K562 (cell line): Measurements from ENCODE around the gene SEMA4F. TPM values are rescaled to one million over a fixed set of nuclear protein-coding genes. Genes with fewer than 3 reads are reported as not detected.

Experiments
- ATAC-seq: fragments of 200-7000 bp; cut with Tn5 transposase; 3 replicates; pipeline ENCODE4 v1.9.1; 2020; ENCODE audit warnings: moderate library complexity
- BruUV-seq: library from RNA; stranded (reverse); fragments of 400-500 nt; replicated peaks from 2 replicates; lab custom pipeline; 2021; lab: Mats Ljungman, UMichigan
- CTCF ChIA-PET: fragments of 300-600 bp; formaldehyde crosslinking; extraction: SDS; loops from one replicate; lab custom pipeline; 2021; ENCODE audit warnings: low intra/inter-chr PET ratio; lab: Yijun Ruan, JAX
- POLR2A ChIA-PET: fragments of 300-600, 350-650 bp; sonication (Branson Sonifier 250); formaldehyde crosslinking; extraction: SDS; loops from one replicate; lab custom pipeline; 2021; ENCODE audit warnings: antibody characterized with exemption, inconsistent platforms; lab: Yijun Ruan, JAX
- DNase-seq, 4 experiments: peaks; one replicate each; pipeline versions ENCODE4 v3.0.0 to v3.0.0-alpha.2; 2011 to 2018; ENCODE audit warnings: low spot score in 3 of 4, mixed read lengths in 3 of 4; ENCODE audit errors: extremely low read depth in 1 of 4
- FAIRE-seq: peaks from 2 replicates; lab custom pipeline; 2011; peaks lifted over from hg19 to GRCh38; lab: Jason Lieb, UNC
- H2AFZ ChIP-seq: 2 replicates; pipeline ENCODE4 v1.6.0; 2011; ENCODE audit warnings: low read depth, low read length, control low read depth, inconsistent platforms
- H3K27ac ChIP-seq: fragments of 200-600 bp; 3 replicates; pipeline ENCODE4 v1.8.0; 2011; ENCODE audit warnings: low read depth, mild to moderate bottlenecking, control low read depth, inconsistent platforms, low read length, moderate library complexity, mixed read lengths; ENCODE audit errors: extremely low read depth
- H3K27me3 ChIP-seq, 2 experiments: fragments of 300-600 bp in 1 of 2; 2 replicates in 1 of 2; 3 replicates in 1 of 2; pipeline versions ENCODE4 v1.6.0 to v1.8.0; 2011; ENCODE audit warnings: inconsistent platforms in 2 of 2, low read length in 2 of 2, mild to moderate bottlenecking in 1 of 2, mixed read lengths in 1 of 2, moderate library complexity in 1 of 2; ENCODE audit not compliant: control insufficient read depth in 2 of 2, insufficient read depth in 2 of 2
- H3K36me3 ChIP-seq: fragments of 300-600 bp; 3 replicates; pipeline ENCODE4 v1.8.0; 2011; ENCODE audit warnings: mild to moderate bottlenecking, low read length, inconsistent platforms; ENCODE audit not compliant: control insufficient read depth, insufficient read depth
- H3K4me1 ChIP-seq, 2 experiments: fragments of 200-600 bp in 1 of 2; replicated peaks in 1 of 2; 2 replicates in 1 of 2; 3 replicates in 1 of 2; pipeline versions ENCODE4 v1.5.1 to v1.8.0; 2011; ENCODE audit warnings: inconsistent platforms in 2 of 2, low read length in 2 of 2, mild to moderate bottlenecking in 1 of 2, mixed read lengths in 1 of 2, moderate library complexity in 1 of 2; ENCODE audit not compliant: control insufficient read depth in 2 of 2, insufficient read depth in 2 of 2
- H3K4me2 ChIP-seq: 2 replicates; pipeline ENCODE4 v1.6.1; 2011; ENCODE audit warnings: low read length, control low read depth, inconsistent platforms, mixed read lengths; ENCODE audit not compliant: insufficient read depth
- H3K4me3 ChIP-seq: fragments of 200-600 bp; sonication (generic), shearing (Covaris generic); 2 replicates; pipeline ENCODE4 v1.5.1; 2016; ENCODE audit warnings: control low read depth, inconsistent platforms
- H3K79me2 ChIP-seq: fragments of 200-600 bp; 3 replicates; pipeline ENCODE4 v1.8.0; 2011; ENCODE audit warnings: low read length, inconsistent platforms; ENCODE audit not compliant: control insufficient read depth, insufficient read depth
- H3K9ac ChIP-seq, 2 experiments: 2 replicates each; pipeline versions ENCODE4 v1.6.0 to v1.6.1; 2011; ENCODE audit warnings: low read depth in 2 of 2, low read length in 2 of 2, control low read depth in 1 of 2, inconsistent platforms in 1 of 2, mild to moderate bottlenecking in 1 of 2, mixed read lengths in 1 of 2; ENCODE audit not compliant: insufficient read depth in 1 of 2
- H3K9me1 ChIP-seq: one replicate; pipeline ENCODE4 v1.6.0; 2011; ENCODE audit warnings: inconsistent platforms, mild to moderate bottlenecking, low read length, moderate library complexity; ENCODE audit not compliant: control insufficient read depth, insufficient read depth
- H3K9me3 ChIP-seq: replicated peaks from 2 replicates; pipeline ENCODE4 v1.5.1; 2011; ENCODE audit warnings: low read depth, low read length, inconsistent platforms; ENCODE audit not compliant: control insufficient read depth, insufficient read depth
- H4K20me1 ChIP-seq: replicated peaks from 2 replicates; pipeline ENCODE4 v1.6.1; 2011; ENCODE audit warnings: low read length, inconsistent platforms, mixed read lengths; ENCODE audit not compliant: control insufficient read depth, insufficient read depth
- CTBP1 ChIP-seq: fragments of 450-650 bp; IDR thresholded peaks from 2 replicates; pipeline ENCODE4 v1.6.1; 2016; ENCODE audit warnings: borderline replicate concordance
- DMBX1 ChIP-seq: fragments of 250-450 bp; sonication (Bioruptor Pico); IDR thresholded peaks from 2 replicates; pipeline ENCODE4 v1.8.0; 2022; ENCODE audit warnings: inconsistent platforms, mild to moderate bottlenecking, moderate library complexity, borderline replicate concordance
- KDM2B ChIP-seq: fragments of 250-450 bp; sonication (Bioruptor Pico); IDR thresholded peaks from 2 replicates; pipeline ENCODE4 v1.8.0; 2021; ENCODE audit warnings: mild to moderate bottlenecking, moderate library complexity
- MEIS2 ChIP-seq: fragments of 450-650 bp; IDR thresholded peaks from 2 replicates; pipeline ENCODE4 v1.6.1; 2014; ENCODE audit warnings: mild to moderate bottlenecking; ENCODE audit not compliant: partially characterized antibody
- SMARCB1 ChIP-seq: IDR thresholded peaks from 2 replicates; pipeline ENCODE4 v1.6.1; 2011; ENCODE audit warnings: improper control_type of control experiment, low read depth; ENCODE audit not compliant: insufficient read length
- SNRNP70 ChIP-seq: fragments of 200-400 bp; formaldehyde crosslinking; optimal IDR thresholded peaks from 2 replicates; pipeline ENCODE3; 2017; ENCODE audit warnings: low read depth, low read length
- TRIM28 ChIP-seq: fragments of 450-650 bp; IDR thresholded peaks from 2 replicates; pipeline ENCODE4 v1.6.1; 2017
- ZKSCAN8 ChIP-seq: fragments of 200-800 bp; sonication (Bioruptor generic); IDR thresholded peaks from 2 replicates; pipeline ENCODE4 v1.6.1; 2016; ENCODE audit warnings: missing genetic modification characterization, missing compliant biosample characterization
- ZNF140 ChIP-seq: fragments of 250-450 bp; sonication (Bioruptor Pico); IDR thresholded peaks from 2 replicates; pipeline ENCODE4 v1.8.0; 2021; ENCODE audit warnings: moderate library complexity, mild to moderate bottlenecking, inconsistent platforms
- ZNF165 ChIP-seq: fragments of 250-450 bp; sonication (Bioruptor Pico); IDR thresholded peaks from 2 replicates; pipeline ENCODE4 v1.4.0; 2020; ENCODE audit warnings: borderline replicate concordance
- ZNF445 ChIP-seq: fragments of 250-450 bp; sonication (Bioruptor Pico); IDR thresholded peaks from 2 replicates; pipeline ENCODE4 v1.4.0; 2020; ENCODE audit warnings: low read depth, mild to moderate bottlenecking, moderate library complexity
- WGBS: fragments of 100-300 bp; shearing (Covaris generic); methylation state at CpG from one replicate; pipeline ENCODE4 v1.1.6; 2016; ENCODE audit warnings: low coverage, mixed read lengths; ENCODE audit not compliant: insufficient coverage; ENCODE audit errors: missing lambda C conversion rate; 5-methylcytosine and 5-hydroxymethylcytosine counted together
- in situ Hi-C: fragments of 300-500 bp; cut with MboI; formaldehyde crosslinking; loops from 4 replicates; pipeline ENCODE4 v1.15.0; 2018; ENCODE audit warnings: inconsistent platforms, mixed read lengths
- intact Hi-C: fragments of 100-400 bp; cut with micrococcal nuclease; formaldehyde crosslinking; loops from 2 replicates; pipeline ENCODE4 v1.14.2; 2022
- polyA plus RNA-seq, 8 experiments: library from polyadenylated mRNA; depleted of rRNA in 4 of 8; stranded (reverse) in 5 of 8; unstranded in 3 of 8; fragments of >200 nt; fragmentation: Nextera tagmentation in 2 of 8; fragmentation: Illumina TruSeq in 1 of 8; extraction: Ambion mirVana in 2 of 8; extraction: Trizol in 1 of 8; gene quantifications; 2 replicates each; pipeline versions ENCODE4 v1.2.1 to v1.2.3, GENCODE V29; 2011 to 2014; ENCODE audit warnings: inconsistent platforms in 1 of 8, missing spikeins in 1 of 8
- total RNA-seq, 7 experiments: library from RNA; depleted of rRNA in 6 of 7; stranded (reverse); fragments of >200 nt in 6 of 7; fragmentation: Illumina TruSeq in 2 of 7; extraction: Trizol in 2 of 7; gene quantifications; 2 replicates each; pipeline versions ENCODE4 v1.2.1 to v1.2.3, GENCODE V29; 2011 to 2021; ENCODE audit warnings: low replicate concordance in 1 of 7
- TF ChIP-seq, protein P1 (sequence below): fragments of 450-650 bp; IDR thresholded peaks from 2 replicates; pipeline ENCODE4 v1.6.1; 2016; ENCODE audit warnings: low read depth, mild to moderate bottlenecking, moderate library complexity
- TF ChIP-seq, protein P2 (sequence below), 3 experiments: fragments of 200-800 bp in 1 of 3; fragments of 250-450 bp in 1 of 3; fragments of 450-650 bp in 1 of 3; sonication (Bioruptor Pico) in 1 of 3; sonication (Bioruptor generic) in 1 of 3; formaldehyde crosslinking in 1 of 3; IDR thresholded peaks; 2 replicates each; pipeline versions ENCODE4 v1.6.1 to v1.8.0; 2016 to 2022; ENCODE audit warnings: mild to moderate bottlenecking in 2 of 3, missing genetic modification characterization in 2 of 3, missing compliant biosample characterization in 1 of 3, moderate library complexity in 1 of 3

The SEMA4F gene
- total and polyA plus RNA-seq, 9 of the 15 experiments (the other 6 are each of a cell fraction or from before 2014, with no cell fraction given) = 0.08 to 1.6 (median 0.33) TPM

DNA sequence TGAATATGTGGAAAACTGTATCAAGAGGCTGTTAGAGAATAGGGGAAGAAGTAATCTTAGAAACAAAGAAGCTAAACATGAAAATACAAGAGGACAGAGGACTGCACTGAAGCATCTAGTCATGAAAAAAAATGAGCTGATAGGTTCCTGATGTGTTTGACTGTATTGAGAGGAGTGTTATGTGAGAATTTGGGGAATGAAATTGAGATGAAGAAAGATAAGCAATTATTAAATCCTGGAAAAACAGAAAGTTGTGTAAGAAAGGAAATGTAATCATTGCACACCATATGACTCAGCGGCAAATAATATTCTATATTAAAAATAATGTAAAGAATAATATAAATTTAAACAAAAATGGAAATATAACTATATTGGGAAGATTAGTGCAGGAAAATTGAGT is 71.2 kb downstream of the SEMA4F start:
- Histone ChIP-seq H3K4me3 (no peak overlapping the region), H2AFZ (no peak overlapping the region), H3K9ac (no peak overlapping the region), H3K36me3 (no peaks in the 10 kb centered on the region), H3K27me3 (peaks cover 7 to 14% of the 10 kb centered on the region in 2 experiments; a peak in 4 of 5 replicates), H3K4me1 (no peaks in the 10 kb centered on the region), H4K20me1 (no peaks in the 10 kb centered on the region), H3K27ac (no peak overlapping the region), H3K9me1 (no peaks in the 10 kb centered on the region), H3K79me2 (no peaks in the 10 kb centered on the region), H3K4me2 (no peak overlapping the region), H3K9me3 (no peaks in the 10 kb centered on the region)
- POLR2A ChIA-PET = interaction anchor here (1.1 kb wide), 1 partner anchor 15 kb away, joined by 3 read pairs; no protein-coding TSS in a partner anchor
- no peak for DNase-seq
- 0% methylated on average over 1 of the region's 1 CpG for WGBS
- FAIRE-seq = no peak
- no TSS peak for BruUV-seq
- intact Hi-C loops (no loop called here), in situ Hi-C loops (no loop called here)
- TF ChIP-seq ZKSCAN8 (CRISPR knock-in tag) = no peak
- no peak for TF ChIP-seq ZNF445
- TF ChIP-seq MEIS2 = no peak
- CTCF ChIA-PET = no interaction called here
- no peak for ATAC-seq

DNA sequence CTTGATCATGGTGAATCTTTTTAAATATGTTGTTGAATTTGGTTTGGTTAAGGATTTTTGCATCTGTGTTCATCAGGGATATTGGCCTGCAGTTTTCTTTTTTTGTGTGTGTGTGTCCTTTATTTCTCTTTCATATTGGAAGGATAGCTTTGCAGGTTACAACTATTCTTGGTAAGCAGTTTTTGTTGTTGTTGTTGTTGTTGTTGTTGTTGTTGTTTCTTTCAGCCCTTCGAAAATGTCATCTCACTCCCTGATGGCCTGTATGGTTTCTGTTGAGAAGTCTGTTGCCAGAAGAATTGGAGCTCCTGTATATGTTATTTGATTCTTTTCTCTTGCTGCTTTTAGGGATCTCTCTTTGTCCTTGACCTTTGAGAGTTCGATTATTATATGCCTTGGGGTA is 74.8 kb downstream of the SEMA4F start:
- no peak for FAIRE-seq
- TF ChIP-seq TRIM28 = no peak
- TF ChIP-seq ZNF140 (CRISPR knock-in tag) = no peak
- TF ChIP-seq, protein P1, sequence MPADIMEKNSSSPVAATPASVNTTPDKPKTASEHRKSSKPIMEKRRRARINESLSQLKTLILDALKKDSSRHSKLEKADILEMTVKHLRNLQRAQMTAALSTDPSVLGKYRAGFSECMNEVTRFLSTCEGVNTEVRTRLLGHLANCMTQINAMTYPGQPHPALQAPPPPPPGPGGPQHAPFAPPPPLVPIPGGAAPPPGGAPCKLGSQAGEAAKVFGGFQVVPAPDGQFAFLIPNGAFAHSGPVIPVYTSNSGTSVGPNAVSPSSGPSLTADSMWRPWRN = no peak
- TF ChIP-seq, protein P2, sequence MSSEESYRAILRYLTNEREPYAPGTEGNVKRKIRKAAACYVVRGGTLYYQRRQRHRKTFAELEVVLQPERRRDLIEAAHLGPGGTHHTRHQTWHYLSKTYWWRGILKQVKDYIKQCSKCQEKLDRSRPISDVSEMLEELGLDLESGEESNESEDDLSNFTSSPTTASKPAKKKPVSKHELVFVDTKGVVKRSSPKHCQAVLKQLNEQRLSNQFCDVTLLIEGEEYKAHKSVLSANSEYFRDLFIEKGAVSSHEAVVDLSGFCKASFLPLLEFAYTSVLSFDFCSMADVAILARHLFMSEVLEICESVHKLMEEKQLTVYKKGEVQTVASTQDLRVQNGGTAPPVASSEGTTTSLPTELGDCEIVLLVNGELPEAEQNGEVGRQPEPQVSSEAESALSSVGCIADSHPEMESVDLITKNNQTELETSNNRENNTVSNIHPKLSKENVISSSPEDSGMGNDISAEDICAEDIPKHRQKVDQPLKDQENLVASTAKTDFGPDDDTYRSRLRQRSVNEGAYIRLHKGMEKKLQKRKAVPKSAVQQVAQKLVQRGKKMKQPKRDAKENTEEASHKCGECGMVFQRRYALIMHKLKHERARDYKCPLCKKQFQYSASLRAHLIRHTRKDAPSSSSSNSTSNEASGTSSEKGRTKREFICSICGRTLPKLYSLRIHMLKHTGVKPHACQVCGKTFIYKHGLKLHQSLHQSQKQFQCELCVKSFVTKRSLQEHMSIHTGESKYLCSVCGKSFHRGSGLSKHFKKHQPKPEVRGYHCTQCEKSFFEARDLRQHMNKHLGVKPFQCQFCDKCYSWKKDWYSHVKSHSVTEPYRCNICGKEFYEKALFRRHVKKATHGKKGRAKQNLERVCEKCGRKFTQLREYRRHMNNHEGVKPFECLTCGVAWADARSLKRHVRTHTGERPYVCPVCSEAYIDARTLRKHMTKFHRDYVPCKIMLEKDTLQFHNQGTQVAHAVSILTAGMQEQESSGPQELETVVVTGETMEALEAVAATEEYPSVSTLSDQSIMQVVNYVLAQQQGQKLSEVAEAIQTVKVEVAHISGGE (CRISPR knock-in tag; IDR thresholded peaks at IDR 0.05) = no peak
- TF ChIP-seq SNRNP70 = no peak
- TF ChIP-seq DMBX1 (CRISPR knock-in tag) = no peak
- TF ChIP-seq CTBP1 = no peak
- TF ChIP-seq SMARCB1 = no peak
- TF ChIP-seq KDM2B (CRISPR knock-in tag) = no peak
- TF ChIP-seq ZNF165 (CRISPR knock-in tag) = no peak

More for the DNA sequence above, 74.8 kb downstream of the SEMA4F start:
- Histone ChIP-seq H3K27ac (no peak overlapping the region), H3K4me2 (no peak overlapping the region), H3K9me3 (no peaks in the 10 kb centered on the region), H3K27me3 (peaks cover 4 to 7% of the 10 kb centered on the region in 2 experiments; a peak in 4 of 5 replicates), H3K4me3 (no peak overlapping the region), H3K9ac (no peak overlapping the region), H3K4me1 (no peaks in the 10 kb centered on the region), H3K79me2 (no peaks in the 10 kb centered on the region), H4K20me1 (no peaks in the 10 kb centered on the region), H3K9me1 (no peaks in the 10 kb centered on the region), H3K36me3 (no peaks in the 10 kb centered on the region), H2AFZ (no peak overlapping the region)
- 0% methylated on average over 2 of the region's 2 CpGs for WGBS
- ChIA-PET CTCF (no interaction called here), POLR2A (interaction anchor here (0.7 to 1.3 kb wide), 2 partner anchors 15 to 103 kb away, joined by 3 to 4 read pairs; no protein-coding TSS in a partner anchor)
- no peak for DNase-seq
- ATAC-seq = no peak
- no TSS peak for BruUV-seq
- in situ Hi-C loops = no loop called here
- intact Hi-C loops = no loop called here
